ENCODE data around the gene FFAR2.

GRCh38 chr19:35451338-35452096, 3.5 kb downstream of the FFAR2 start:
- TF ChIP-seq MAFK (IDR thresholded peaks at IDR 0.05; ENCODE audit: partially characterized antibody) (no peak), POLR2A (IDR thresholded peaks at IDR 0.05; ENCODE audit: low read length) (no peak), CTCF (IDR thresholded peaks at IDR 0.05) (no peak), MAZ (IDR thresholded peaks at IDR 0.05; ENCODE audit: borderline replicate concordance, low read depth, low read length) (no peak), KDM5A (IDR thresholded peaks at IDR 0.05) (no peak), MAX (IDR thresholded peaks at IDR 0.05) (no peak)

Measured in A549 (cell line).